GM21515 (cell line): ENCODE results near the gene PDE4D.

ENCODE experiments used
- ATAC-seq: cut with Tn5 transposase; IDR thresholded peaks from one replicate; pipeline ENCODE4 v1.9.1; 2021; ENCODE audit not compliant: unreplicated experiment

Gene PDE4D

GRCh38 chr5:59840200-59840601 is 53.3 kb downstream of the PDE4D start:
- ATAC-seq = no peak

GRCh38 chr5:59838989-59839388 is 54.5 kb downstream of the PDE4D start:
- ATAC-seq = no peak

DNA sequence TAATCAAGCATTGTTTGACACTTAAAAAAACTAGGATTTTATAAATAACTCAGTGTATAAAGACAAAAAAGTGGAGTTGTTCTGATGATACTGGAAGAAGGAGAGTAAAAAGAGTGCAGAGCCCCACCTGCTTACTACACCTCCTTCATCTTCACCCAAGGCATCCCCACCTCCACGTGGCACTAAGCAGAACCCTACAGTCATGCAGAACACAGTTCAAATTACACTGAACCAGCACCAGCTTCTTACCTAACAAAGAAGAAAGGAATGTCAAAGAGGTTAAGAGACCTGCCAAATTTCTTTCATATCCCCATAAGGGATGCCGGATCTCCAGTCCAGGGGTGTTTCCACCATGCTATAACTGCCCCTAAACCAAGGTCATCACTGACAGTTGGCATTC is 55.5 kb downstream of the PDE4D start:
- ATAC-seq = no peak

DNA sequence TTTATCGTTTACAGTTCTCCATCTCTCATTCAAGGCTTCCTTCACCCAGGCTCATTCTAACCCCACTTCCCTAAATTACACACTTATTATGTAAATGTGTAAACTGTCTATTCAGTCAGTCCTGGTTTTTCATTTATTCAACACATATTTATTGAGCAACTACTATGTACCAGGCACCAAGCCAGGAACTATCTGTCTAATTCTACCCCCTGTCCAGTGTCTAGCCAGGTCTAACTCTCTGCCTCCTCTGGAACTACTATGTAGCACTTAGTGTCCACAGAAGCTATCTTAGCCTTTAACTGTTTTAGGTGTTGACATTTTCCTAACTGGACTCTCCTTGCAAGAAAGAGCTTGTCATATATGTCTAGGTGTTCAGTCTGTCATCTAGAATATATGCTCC is 56.5 kb downstream of the PDE4D start:
- ATAC-seq = no peak

- ATAC-seq = no peak
Measured at GRCh38 chr5:59835800-59836199, 57.7 kb downstream of the PDE4D start.

GRCh38 chr5:59833448-59833847 is 60.1 kb downstream of the PDE4D start:
- ATAC-seq = no peak

- no peak for ATAC-seq
Measured at GRCh38 chr5:59832577-59833301, 60.8 kb downstream of the PDE4D start.

DNA sequence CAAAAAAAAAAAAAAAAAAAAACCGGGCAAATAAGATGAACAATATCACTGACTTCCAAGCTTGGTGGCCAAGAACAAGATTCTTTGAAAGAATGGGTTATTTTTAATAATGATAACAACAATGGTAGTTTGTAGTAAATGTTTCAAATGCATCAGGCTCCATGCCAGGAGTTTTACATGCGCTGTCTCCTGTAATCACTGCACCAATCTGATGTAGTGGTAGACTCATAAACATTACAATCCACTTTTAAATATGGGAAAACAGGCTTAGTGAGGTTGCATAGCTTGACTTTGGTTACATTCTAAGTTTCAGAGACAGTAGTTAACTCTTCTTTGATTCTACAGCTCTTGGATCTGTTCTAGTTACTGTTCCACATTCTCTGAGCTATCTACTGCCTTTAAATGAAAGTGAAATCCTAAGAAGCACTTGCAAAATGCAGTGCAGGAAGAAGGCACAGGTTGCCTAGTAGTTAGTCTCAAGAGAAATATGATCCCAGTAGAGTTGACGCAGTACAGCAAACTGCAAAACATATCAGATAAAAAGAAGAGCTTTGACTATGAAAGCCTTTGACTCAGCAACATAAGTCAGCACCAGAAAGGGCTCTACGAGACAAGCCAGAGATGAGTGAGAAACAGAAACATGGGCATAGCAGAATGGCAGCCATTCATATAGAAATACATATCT is 62.1 kb downstream of the PDE4D start:
- ATAC-seq = peak; percentile 62

GRCh38 chr5:59830536-59831200 is 62.9 kb downstream of the PDE4D start:
- ATAC-seq = no peak

DNA sequence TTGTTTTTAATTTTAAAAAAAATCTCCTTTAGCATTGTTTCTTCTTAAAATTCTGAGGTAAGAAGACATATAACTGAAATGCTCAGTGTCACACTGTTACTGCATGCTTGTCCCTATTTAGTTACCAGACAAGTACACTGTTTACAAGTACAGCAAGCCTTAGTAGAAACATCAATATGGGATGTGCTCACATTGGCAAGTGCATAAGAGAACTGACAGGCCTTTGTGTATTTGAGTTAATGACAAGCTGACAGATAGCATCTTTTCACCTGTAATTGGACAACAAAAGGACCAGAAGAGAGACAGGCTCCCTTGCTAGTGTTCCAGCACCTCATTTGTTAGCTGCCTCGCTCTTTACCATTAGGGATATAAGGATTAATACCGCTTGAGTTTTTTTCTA is 63.6 kb downstream of the PDE4D start:
- no peak for ATAC-seq

GRCh38 chr5:59829386-59829785 is 64.1 kb downstream of the PDE4D start:
- no peak for ATAC-seq

DNA sequence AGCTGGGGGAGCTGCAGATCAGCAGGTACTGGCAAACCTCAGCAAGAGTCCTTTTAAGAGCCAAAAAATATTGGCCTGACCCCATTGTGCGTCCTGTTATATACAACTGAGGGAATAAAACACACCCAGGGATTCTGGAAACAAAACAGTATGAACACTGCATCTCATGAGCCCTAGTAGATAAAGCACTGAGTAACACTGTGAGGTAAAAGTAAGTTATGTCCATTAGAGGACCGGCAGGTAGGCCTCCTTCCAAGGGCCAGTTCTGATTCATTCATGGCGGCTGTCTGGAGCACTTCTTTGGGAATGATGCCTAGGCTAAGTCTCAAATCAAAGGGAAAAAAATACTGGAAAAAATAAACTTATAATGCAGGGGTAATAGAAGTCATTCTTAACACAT is 64.9 kb downstream of the PDE4D start:
- ATAC-seq = no peak

DNA sequence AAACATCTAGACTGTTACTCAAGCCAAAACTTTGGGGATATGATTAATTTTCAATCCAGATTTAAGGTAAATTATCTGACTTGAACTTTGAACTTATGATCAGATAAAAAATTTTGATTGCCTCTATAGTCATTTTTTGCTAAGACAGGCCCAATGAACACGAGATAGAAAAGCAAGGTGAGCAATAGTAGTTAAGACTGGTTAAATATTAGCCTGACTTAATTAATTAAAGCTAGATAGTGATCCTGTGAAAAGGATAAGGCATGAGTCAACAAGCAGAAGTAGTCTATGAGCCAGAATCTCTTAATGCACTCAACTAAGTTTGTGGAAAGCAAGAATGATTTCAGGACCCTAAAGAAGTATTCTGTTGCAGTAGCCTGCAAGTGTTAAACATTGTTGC is 66.5 kb downstream of the PDE4D start:
- ATAC-seq = no peak

DNA sequence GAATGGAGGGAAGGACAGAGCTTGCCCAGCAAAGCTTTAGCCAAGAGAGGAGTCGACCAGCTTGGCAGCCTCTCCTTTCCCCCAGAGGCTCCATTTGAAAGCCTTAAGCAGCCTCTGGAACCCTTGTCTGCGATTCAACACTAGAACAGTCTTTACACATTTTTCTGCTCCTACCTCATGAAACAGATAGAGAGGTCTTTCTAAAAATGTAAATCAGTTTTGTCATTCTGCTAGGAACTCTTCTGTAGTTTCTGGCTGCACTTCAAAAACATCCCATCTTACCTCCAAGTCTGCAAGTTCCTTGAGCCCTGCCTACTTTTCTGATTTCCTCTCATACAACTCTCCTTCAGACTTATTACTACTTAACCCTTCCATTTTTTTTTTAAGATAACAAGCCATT is 70.1 kb downstream of the PDE4D start:
- ATAC-seq = no peak

DNA sequence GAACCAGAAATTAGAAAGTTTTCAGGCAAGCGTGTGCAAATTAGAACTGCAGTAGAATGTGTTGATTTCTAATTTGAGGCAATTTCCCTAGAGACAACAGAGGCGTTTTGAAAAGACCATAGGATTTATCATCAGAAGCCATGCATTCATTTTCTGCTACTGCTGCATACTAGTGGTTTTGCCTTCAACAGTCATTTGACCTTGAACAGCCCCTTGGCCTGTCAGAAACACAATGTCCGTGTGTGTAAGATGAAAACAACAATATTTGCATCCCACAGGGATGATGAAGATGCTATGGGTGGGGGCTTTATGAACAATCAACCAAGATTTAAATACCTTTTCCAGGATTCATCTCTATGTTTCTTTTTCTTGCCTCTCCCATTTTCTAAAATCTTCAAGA is 73.7 kb downstream of the PDE4D start:
- no peak for ATAC-seq

DNA sequence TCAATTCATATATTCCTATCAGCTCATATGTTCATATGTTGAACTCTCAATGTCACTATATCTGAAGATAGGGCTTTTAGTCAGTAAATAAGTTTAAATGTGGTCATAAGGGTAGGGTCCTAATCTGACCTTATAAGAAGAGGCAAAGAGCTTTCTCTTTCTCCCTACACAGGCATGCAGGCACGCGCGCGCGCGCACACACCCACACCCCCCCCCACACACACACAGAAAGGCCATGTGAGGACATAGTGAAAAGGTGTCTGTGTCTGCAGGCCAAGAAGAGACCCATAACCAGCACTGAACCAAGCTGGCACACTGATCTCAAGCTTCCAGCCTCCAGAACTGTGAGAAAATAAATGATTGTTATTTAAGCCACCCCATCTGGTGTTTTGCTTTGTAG is 76.0 kb downstream of the PDE4D start:
- ATAC-seq = no peak

GRCh38 chr5:59816654-59817300 is 76.7 kb downstream of the PDE4D start:
- ATAC-seq = no peak

DNA sequence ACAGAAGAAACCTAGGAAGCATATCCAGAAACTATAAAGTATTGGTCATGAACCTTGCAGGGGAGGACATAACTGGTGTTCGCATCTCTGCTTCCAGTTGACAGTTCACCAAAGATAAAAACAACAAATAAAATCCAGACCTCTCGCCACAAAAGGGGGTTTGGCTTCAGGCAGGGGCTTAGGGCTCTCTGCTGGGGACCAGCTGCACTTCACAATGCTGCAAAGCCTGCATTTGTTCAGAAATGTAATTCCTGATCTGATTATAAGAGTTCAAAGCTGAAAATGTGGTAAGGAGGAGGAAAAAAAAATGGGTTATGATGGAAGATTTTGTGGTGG is 79.0 kb downstream of the PDE4D start:
- ATAC-seq = no peak

DNA sequence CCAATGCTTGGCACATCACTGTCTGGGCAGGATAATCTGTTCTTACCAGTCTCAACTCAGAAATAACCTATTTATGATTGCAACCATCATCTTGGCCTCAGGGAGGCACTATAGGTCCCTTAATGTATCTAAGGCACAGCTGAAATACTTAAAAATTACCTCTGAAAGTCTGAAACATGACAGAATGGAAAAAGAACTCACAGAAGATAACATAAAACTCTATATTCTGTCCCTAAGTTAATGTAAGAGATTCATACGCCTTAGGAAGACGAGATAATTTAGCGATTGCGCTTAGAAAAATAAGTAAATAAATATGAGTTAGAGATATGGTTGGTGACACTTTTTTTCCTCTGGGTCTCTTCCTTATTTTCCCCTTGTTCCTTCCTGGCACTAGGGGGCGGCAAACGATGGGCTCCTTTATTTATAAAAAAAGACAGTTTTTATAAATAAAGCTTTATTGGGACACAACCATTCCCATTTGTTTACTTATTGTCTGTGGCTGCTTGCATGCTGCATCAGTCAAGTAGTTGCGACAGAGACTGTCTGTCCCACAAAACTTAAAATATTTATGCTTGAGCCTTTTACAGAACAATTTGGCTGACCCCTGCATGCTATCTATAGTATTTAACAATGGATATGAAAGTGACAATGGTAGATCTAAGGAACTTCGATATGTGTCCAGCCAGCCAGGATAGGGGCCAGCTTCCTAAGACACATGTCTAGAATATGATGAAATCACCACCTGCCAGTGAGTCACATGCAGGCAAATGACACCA is 79.6 kb downstream of the PDE4D start:
- no peak for ATAC-seq

- ATAC-seq = peak; percentile 53
Measured at GRCh38 chr5:59810041-59810440, 83.5 kb downstream of the PDE4D start.

GRCh38 chr5:59807806-59808205 is 85.7 kb downstream of the PDE4D start:
- no peak for ATAC-seq
